Tibial nerve (tissue), 4 donors: Measurements from ENCODE around the gene AVPR1A. TPM values are rescaled to one million over a fixed set of nuclear protein-coding genes. Genes with fewer than 3 reads are reported as not detected.
"Not testable (repeated sequence)": the region's sequence is repeated elsewhere in the genome, so short reads cannot be mapped to it uniquely, and the experiment has no call there.

Experiments
- DNase-seq, 2 donors: peaks; one replicate each; pipeline ENCODE4 v3.0.0-alpha.2; 2019; ENCODE audit warnings: low spot score in 2 of 2
- H3K27ac ChIP-seq, 4 donors: fragments of 200-600 bp; sonication (generic) in 3 of 4; one replicate each; pipeline ENCODE4 v1.5.1; 2017 to 2019; ENCODE audit warnings: mild to moderate bottlenecking in 1 of 4
- H3K27me3 ChIP-seq, 2 donors: fragments of 200-600 bp; sonication (generic) in 1 of 2; one replicate each; pipeline versions ENCODE4 v1.5.1 to v1.6.0; 2017 to 2019
- H3K36me3 ChIP-seq, 3 donors: fragments of 200-600 bp; sonication (generic); one replicate each; pipeline ENCODE4 v1.5.1; 2018 to 2019
- H3K4me1 ChIP-seq, 4 donors: fragments of 200-600 bp; sonication (generic) in 3 of 4; one replicate each; pipeline ENCODE4 v1.5.1; 2017 to 2019
- H3K4me3 ChIP-seq, 4 donors: fragments of 200-600 bp; sonication (generic) in 3 of 4; one replicate each; pipeline ENCODE4 v1.5.1; 2017 to 2019; ENCODE audit warnings: mild to moderate bottlenecking in 1 of 4, moderate library complexity in 1 of 4
- H3K9me3 ChIP-seq, 4 donors: fragments of 200-600 bp; sonication (generic) in 3 of 4; one replicate each; pipeline ENCODE4 v1.5.1; 2017 to 2019
- EP300 ChIP-seq, 2 donors: sonication (generic); formaldehyde crosslinking; IDR thresholded peaks; one replicate each; pipeline ENCODE4 v1.6.1; 2017; ENCODE audit warnings: antibody characterized with exemption in 2 of 2, mild to moderate bottlenecking in 1 of 2
- POLR2A ChIP-seq, 2 donors: fragments of 450-650 bp; IDR thresholded peaks; one replicate each; pipeline ENCODE4 v1.6.1; 2017; ENCODE audit warnings: antibody characterized with exemption in 2 of 2, mild to moderate bottlenecking in 2 of 2, moderate library complexity in 2 of 2
- WGBS, 2 donors: methylation state at CpG; one replicate each; pipeline ENCODE4 v1.1.5; 2018; 5-methylcytosine and 5-hydroxymethylcytosine counted together
- total RNA-seq, 4 donors: library from RNA; depleted of rRNA; stranded (reverse); fragments of >200 nt; gene quantifications; one replicate each; pipeline ENCODE4 v1.1.0, GENCODE V29; 2016
- TF ChIP-seq, protein P1 (sequence below), 5 experiments: fragments of 200-600 bp in 3 of 5; fragments of 450-650 bp in 2 of 5; sonication (generic) in 3 of 5; IDR thresholded peaks; one replicate each; pipeline ENCODE4 v1.5.1; 2016 to 2019; ENCODE audit warnings: antibody characterized with exemption in 5 of 5, mild to moderate bottlenecking in 3 of 5, moderate library complexity in 2 of 5

AVPR1A gene
- 1 to 10 TPM; 4.8 to 8.6 (median 6.2) TPM for total RNA-seq

DNA sequence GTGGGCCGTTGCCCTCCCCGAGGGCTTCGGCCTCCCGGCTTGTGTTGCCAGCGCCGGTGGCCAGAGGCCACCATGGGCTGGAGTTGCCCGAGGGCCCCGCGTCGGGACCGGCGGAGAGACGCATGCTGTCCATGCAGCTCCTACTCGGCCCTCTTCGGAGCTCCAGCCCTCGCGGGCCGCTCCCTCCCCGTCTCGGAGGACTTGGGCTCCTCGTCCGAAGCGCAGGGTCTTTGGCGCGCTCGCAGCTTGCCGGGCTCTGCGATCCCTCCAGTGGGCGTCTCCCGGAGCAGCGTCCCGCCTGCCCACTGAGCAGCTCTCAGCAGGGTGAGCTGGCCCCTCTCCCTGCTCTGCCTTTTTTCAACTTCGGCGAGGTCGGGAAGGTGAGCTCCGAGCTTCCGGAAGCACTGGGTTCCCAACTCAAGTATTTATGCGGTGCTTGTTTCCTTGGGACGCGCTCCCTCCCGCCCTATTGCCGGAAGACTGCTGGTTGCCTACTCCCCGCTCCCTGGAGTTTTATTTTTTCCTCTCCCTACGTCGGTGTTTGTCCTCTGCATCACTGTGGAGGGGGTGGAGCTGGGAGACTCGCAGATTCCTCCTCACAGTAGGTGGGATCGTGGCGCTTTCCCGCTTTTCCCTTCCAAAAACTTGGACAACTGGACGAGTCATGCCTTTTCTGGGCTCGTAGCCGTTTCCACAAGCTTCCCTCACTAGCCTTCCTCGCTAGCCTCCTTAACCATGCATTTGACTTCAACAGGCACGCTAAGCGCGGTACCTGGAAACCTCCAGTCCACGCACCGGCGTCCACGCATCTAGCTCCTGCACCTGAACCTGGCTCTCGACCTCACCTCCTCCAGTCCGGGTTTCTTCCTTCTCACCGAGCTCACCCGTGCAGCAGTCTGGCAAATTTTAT, at the start of gene AVPR1A:
AVPR1A (minus strand) TSS at position 489 of the 910 bp plus-strand sequence; CDS start at position 124, 365 bp downstream.
- TF ChIP-seq, protein P1, sequence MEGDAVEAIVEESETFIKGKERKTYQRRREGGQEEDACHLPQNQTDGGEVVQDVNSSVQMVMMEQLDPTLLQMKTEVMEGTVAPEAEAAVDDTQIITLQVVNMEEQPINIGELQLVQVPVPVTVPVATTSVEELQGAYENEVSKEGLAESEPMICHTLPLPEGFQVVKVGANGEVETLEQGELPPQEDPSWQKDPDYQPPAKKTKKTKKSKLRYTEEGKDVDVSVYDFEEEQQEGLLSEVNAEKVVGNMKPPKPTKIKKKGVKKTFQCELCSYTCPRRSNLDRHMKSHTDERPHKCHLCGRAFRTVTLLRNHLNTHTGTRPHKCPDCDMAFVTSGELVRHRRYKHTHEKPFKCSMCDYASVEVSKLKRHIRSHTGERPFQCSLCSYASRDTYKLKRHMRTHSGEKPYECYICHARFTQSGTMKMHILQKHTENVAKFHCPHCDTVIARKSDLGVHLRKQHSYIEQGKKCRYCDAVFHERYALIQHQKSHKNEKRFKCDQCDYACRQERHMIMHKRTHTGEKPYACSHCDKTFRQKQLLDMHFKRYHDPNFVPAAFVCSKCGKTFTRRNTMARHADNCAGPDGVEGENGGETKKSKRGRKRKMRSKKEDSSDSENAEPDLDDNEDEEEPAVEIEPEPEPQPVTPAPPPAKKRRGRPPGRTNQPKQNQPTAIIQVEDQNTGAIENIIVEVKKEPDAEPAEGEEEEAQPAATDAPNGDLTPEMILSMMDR (IDR thresholded peaks at IDR 0.05): no peak
- no peak for TF ChIP-seq EP300 (IDR thresholded peaks at IDR 0.05)
- no peak for TF ChIP-seq POLR2A (IDR thresholded peaks at IDR 0.05)
- no peaks in the 10 kb centered on the region for H3K9me3 ChIP-seq
- WGBS, 2 donors: 1 to 2% methylated on average over 32 to 41 of the region's 64 CpGs
- H3K36me3 ChIP-seq: no peaks in the 10 kb centered on the region
- H3K27ac ChIP-seq: peak within 1 kb of the TSS in 1 of 4 donors; percentile 34
- peak within 1 kb of the TSS; percentile 15 to 43 (median 29) for H3K4me3 ChIP-seq
- peaks cover 0 to 62% of the 10 kb centered on the region in 2 donors for H3K27me3 ChIP-seq
- no peak for DNase-seq
- peaks cover 0 to 26% (median 8%) of the 10 kb centered on the region in 4 donors for H3K4me1 ChIP-seq

DNA sequence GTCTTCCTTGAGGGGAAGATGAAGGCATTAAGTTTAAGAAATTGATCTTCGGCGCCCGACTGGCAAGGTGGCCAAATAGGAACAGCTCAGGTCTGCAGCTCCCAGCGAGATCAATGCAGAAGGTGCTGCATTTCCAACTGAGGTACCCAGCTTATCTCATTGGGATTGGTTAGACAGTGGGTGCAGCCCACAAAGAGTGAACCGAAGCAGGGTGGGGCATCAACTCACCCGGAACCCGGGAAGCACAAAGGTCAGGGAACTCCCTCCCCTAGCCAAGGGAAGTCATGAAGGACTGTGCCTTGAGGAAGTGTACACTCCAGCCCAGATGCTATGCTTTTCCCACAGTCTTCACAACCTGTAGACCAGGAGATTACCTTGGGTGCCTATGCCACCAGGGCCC, 45.2 kb upstream of the AVPR1A start:
- 74% methylated on average over 7 of the region's 7 CpGs for WGBS, 2 donors
- no peak for DNase-seq
- Histone ChIP-seq H3K9me3 (no peaks in the 10 kb centered on the region), H3K4me3 (no peak overlapping the region), H3K27me3 (no peaks in the 10 kb centered on the region), H3K27ac (no peak overlapping the region), H3K36me3 (no peaks in the 10 kb centered on the region), H3K4me1 (no peaks in the 10 kb centered on the region)
- no peak for TF ChIP-seq POLR2A (IDR thresholded peaks at IDR 0.05)
- no peak for TF ChIP-seq EP300 (IDR thresholded peaks at IDR 0.05)

DNA sequence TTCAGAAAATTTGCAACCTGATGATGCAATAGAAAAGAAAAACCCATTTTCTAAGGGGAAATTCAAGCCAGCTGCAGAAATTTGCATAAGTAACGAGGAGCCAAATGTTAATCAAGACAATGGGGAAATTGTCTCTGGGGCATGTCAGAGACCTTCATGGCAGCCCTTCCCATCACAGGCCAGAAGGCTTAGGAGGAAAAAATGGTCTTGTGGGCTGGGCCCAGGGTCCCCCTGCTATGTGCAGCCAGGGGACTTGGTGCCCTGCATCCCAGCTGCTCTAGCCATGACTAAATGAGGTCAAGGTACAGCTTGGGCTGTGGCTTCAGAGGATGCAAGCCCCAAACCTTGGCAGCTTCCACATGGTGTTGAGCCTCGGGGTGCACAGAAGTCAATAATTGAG, 28.2 kb upstream of the AVPR1A start:
- H3K36me3 ChIP-seq: no peaks in the 10 kb centered on the region
- H3K9me3 ChIP-seq: peaks cover 0 to 38% (median 0%) of the 10 kb centered on the region in 4 donors
- 64 to 87% methylated on average over 2 of the region's 2 CpGs for whole genome bisulfite sequencing, 2 donors
- H3K4me1 ChIP-seq: no peaks in the 10 kb centered on the region
- H3K4me3 ChIP-seq: no peak overlapping the region
- no peak overlapping the region for H3K27ac ChIP-seq
- no peaks in the 10 kb centered on the region for H3K27me3 ChIP-seq
- no peak for DNase-seq
- TF ChIP-seq EP300 (IDR thresholded peaks at IDR 0.05) (no peak), POLR2A (IDR thresholded peaks at IDR 0.05) (no peak)
- TF ChIP-seq, protein P1 (IDR thresholded peaks at IDR 0.05): no peak

DNA sequence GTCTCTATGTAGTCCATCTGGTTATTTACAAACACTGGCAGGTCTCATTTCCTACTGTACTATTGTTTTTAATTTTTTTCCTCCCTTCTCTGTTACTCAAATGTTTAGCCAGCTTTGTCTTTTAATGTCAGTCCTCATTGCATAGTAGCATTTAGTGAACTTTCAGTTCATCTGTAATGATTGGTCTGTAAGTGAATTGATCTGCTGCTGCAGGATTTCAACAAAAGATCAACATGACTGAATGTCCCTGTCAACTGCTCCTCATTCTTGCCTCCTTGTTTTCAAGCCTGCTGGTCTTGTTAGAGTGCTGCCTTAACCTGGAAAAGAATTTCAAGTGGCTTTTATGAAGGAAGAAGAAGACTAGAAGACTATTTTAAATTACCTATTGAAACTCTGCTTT, 19.3 kb upstream of the AVPR1A start:
- DNase-seq: no peak
- Histone ChIP-seq H3K4me3 (no peak overlapping the region), H3K36me3 (no peaks in the 10 kb centered on the region), H3K27ac (no peak overlapping the region), H3K9me3 (no peaks in the 10 kb centered on the region), H3K27me3 (no peaks in the 10 kb centered on the region), H3K4me1 (no peaks in the 10 kb centered on the region)
- TF ChIP-seq, protein P1 (IDR thresholded peaks at IDR 0.05): no peak
- TF ChIP-seq EP300 (IDR thresholded peaks at IDR 0.05): no peak
- TF ChIP-seq POLR2A (IDR thresholded peaks at IDR 0.05): no peak

DNA sequence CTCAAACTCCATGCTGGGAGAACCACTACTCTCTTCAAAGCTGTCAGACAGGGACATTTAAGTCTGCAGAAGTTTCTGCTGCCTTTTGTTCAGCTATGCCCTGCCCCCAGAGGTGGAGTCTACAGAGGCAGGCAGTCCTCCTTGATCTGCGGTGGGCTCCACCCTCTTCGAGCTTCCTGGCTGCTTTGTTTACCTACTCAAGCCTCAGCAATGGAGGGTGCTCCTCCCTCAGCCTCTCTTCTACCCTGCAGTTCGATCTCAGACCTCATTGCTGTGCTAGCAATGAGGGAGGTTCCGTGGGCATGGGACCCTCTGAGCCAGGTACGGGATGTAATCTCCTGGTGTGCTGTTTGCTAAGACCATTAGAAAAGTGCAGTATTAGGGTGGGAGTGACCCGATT, 16.7 kb upstream of the AVPR1A start:
- DNase-seq, H3K9me3 ChIP-seq, H3K4me3 ChIP-seq, H3K27ac ChIP-seq, H3K27me3 ChIP-seq, H3K36me3 ChIP-seq, H3K4me1 ChIP-seq: not testable (repeated sequence)
- WGBS, 2 donors: 80 to 84% methylated on average over 5 to 6 of the region's 6 CpGs

DNA sequence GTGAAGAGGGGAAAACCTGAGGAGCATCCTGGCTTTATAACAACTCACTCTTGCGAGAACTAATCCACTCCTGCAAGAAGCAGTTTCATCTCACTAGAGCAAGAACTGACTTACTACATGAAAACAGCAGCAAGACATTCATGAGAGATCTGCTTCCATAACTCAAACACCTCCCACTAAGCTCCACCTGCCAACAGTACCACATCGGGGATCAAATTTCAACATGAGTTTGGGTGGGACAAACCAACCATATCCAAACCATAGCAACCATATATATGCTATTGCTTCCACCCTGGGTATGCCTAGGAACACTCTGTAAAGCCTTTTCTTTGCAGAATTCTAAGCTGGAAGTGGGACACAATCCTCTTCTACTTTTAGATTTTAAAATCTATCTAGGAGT, 13.9 kb upstream of the AVPR1A start:
- Histone ChIP-seq H3K36me3 (no peaks in the 10 kb centered on the region), H3K4me1 (no peaks in the 10 kb centered on the region), H3K27ac (no peak overlapping the region), H3K9me3 (no peaks in the 10 kb centered on the region), H3K4me3 (no peak overlapping the region), H3K27me3 (no peaks in the 10 kb centered on the region)
- 82 to 87% methylated on average over 2 of the region's 2 CpGs for WGBS, 2 donors
- TF ChIP-seq, protein P1 (IDR thresholded peaks at IDR 0.05): no peak
- TF ChIP-seq EP300 (IDR thresholded peaks at IDR 0.05) (no peak), POLR2A (IDR thresholded peaks at IDR 0.05) (no peak)
- no peak for DNase-seq
